ENCODE data around the gene GNAT1.
"Not testable (repeated sequence)": the region's sequence is repeated elsewhere in the genome, so short reads cannot be mapped to it uniquely, and the experiment has no call there.

- not testable (repeated sequence) for TF ChIP-seq CTCF (conservative IDR thresholded peaks at IDR 0.05); EZH2 (IDR thresholded peaks at IDR 0.05; ENCODE audit: low read depth)
Observed at GRCh38 chr3:50228184-50228763, 36.9 kb downstream of the GNAT1 start.
